ENCODE measurements around the gene SOX10. TPM values are rescaled to one million over a fixed set of nuclear protein-coding genes. Genes with fewer than 3 reads are reported as not detected.

Gene SOX10
- polyA plus RNA-seq, 1 donor from 2014 or later, result not detected

DNA sequence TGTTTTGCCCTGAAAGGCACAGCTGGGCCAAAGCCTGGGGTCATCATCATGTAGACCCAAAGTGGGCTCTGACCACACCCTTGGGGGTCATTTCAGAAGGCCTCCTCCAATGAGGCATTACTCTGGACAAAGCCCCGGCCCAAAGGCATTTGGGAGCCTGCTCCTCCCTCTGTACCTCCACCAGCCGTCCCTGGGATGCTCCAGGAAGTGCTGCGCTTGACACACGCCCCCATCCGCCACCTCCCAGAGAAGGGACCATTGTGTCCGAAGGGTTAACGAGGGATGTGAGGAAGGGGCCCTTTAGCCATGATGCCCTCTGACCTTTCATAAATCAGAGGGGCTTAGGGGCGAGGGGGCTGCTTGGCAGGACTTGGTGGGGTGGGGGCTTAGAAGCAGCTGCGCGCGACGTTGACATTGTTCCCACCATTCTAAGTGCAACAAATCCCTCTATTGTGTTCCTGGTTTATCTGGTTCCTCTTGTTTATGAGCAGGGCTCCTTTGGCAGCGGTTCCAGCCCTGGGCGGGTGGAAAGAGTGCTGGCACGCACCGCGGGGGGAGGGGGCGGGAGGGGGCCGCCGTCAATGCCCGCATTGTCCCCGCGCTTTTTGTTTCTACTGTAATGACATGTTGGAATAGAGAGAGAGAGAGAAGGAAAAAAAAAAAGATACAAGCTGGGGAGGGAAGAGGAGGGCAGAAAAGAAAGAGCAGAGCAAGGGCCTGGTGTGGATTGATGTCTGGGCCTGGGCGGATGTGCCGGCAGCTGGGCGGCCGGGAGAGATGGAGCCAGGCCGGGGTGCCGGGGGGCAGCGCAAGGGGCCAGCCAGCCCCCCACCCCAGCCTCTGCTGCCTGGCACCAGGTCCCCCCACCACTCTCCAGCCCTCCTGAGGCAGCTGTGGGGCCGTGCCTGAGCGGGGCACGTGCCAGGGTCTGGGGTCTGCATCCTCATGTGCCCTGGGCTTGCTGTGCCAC is 32.1 kb upstream of the SOX10 start:
- H3K79me2 ChIP-seq (replicated peaks; ENCODE audit: insufficient read depth, low read length), result no peaks in the 10 kb centered on the region
- H3K36me3 ChIP-seq (ENCODE audit: insufficient read depth, low read length), result no peaks in the 10 kb centered on the region
- H3K4me2 ChIP-seq (ENCODE audit: low read length), result no peak overlapping the region
- H3K4me3 ChIP-seq (ENCODE audit: low read length), result no peak overlapping the region
- no peaks in the 10 kb centered on the region for H3K27me3 ChIP-seq (ENCODE audit: insufficient read depth, low read depth, low read length)
- no peak overlapping the region for H3K9ac ChIP-seq (ENCODE audit: low read length)
- H3F3A ChIP-seq (ENCODE audit: insufficient read depth, low read length, poor library complexity, severe bottlenecking), result no peaks in the 10 kb centered on the region
- no peak overlapping the region for H2AFZ ChIP-seq (ENCODE audit: low read depth, low read length)
- no peak for TF ChIP-seq EZH2 (IDR thresholded peaks at IDR 0.05; ENCODE audit: borderline replicate concordance, insufficient read depth, low read length, poor library complexity, severe bottlenecking)
- no peak for TF ChIP-seq TAF1 (IDR thresholded peaks at IDR 0.05; ENCODE audit: low read depth)
- no peak for TF ChIP-seq POLR2AphosphoS5 (IDR thresholded peaks at IDR 0.05)
- TF ChIP-seq EP300 (conservative IDR thresholded peaks at IDR 0.05; ENCODE audit: poor library complexity, severe bottlenecking), result no peak
- TF ChIP-seq, protein P1, sequence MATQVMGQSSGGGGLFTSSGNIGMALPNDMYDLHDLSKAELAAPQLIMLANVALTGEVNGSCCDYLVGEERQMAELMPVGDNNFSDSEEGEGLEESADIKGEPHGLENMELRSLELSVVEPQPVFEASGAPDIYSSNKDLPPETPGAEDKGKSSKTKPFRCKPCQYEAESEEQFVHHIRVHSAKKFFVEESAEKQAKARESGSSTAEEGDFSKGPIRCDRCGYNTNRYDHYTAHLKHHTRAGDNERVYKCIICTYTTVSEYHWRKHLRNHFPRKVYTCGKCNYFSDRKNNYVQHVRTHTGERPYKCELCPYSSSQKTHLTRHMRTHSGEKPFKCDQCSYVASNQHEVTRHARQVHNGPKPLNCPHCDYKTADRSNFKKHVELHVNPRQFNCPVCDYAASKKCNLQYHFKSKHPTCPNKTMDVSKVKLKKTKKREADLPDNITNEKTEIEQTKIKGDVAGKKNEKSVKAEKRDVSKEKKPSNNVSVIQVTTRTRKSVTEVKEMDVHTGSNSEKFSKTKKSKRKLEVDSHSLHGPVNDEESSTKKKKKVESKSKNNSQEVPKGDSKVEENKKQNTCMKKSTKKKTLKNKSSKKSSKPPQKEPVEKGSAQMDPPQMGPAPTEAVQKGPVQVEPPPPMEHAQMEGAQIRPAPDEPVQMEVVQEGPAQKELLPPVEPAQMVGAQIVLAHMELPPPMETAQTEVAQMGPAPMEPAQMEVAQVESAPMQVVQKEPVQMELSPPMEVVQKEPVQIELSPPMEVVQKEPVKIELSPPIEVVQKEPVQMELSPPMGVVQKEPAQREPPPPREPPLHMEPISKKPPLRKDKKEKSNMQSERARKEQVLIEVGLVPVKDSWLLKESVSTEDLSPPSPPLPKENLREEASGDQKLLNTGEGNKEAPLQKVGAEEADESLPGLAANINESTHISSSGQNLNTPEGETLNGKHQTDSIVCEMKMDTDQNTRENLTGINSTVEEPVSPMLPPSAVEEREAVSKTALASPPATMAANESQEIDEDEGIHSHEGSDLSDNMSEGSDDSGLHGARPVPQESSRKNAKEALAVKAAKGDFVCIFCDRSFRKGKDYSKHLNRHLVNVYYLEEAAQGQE (IDR thresholded peaks at IDR 0.05; ENCODE audit: borderline replicate concordance), result no peak
- TF ChIP-seq, protein P2, sequence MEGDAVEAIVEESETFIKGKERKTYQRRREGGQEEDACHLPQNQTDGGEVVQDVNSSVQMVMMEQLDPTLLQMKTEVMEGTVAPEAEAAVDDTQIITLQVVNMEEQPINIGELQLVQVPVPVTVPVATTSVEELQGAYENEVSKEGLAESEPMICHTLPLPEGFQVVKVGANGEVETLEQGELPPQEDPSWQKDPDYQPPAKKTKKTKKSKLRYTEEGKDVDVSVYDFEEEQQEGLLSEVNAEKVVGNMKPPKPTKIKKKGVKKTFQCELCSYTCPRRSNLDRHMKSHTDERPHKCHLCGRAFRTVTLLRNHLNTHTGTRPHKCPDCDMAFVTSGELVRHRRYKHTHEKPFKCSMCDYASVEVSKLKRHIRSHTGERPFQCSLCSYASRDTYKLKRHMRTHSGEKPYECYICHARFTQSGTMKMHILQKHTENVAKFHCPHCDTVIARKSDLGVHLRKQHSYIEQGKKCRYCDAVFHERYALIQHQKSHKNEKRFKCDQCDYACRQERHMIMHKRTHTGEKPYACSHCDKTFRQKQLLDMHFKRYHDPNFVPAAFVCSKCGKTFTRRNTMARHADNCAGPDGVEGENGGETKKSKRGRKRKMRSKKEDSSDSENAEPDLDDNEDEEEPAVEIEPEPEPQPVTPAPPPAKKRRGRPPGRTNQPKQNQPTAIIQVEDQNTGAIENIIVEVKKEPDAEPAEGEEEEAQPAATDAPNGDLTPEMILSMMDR (IDR thresholded peaks at IDR 0.05; ENCODE audit: poor library complexity, severe bottlenecking), result no peak
- no peak for TF ChIP-seq RAD21 (conservative IDR thresholded peaks at IDR 0.05)
- no peak for TF ChIP-seq SMC3 (conservative IDR thresholded peaks at IDR 0.05; ENCODE audit: poor library complexity)
- TF ChIP-seq MXI1 (conservative IDR thresholded peaks at IDR 0.05; ENCODE audit: poor library complexity, severe bottlenecking), result no peak
- H3K27ac ChIP-seq (ENCODE audit: low read length), result no peak overlapping the region
- no peaks in the 10 kb centered on the region for H4K20me1 ChIP-seq (ENCODE audit: insufficient read depth)
- H3K9me2 ChIP-seq (ENCODE audit: insufficient read depth, low read length), result no peaks in the 10 kb centered on the region
- no peaks in the 10 kb centered on the region for H3K9me3 ChIP-seq (ENCODE audit: low read length)

DNA sequence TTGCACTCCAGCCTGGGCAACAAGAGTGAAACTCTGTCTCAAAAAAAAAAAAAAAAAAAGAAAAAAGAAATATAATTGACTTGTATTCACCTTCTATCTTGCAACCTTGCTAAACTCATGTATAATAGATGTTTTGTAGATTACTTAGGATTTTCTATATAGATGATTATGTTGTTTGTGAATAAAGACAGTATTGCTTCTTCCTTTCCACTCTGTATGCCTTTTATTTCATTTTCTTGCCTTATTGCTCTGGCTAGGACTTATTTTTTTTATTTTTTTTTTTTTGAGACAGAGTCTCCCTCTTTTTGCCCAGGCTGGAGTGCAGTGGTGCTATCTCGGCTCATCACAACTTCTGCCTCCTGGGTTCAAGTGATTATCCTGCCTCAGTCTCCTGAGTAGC is 29.7 kb upstream of the SOX10 start:
- TF ChIP-seq POLR2AphosphoS5 (IDR thresholded peaks at IDR 0.05) (no peak), EP300 (conservative IDR thresholded peaks at IDR 0.05; ENCODE audit: poor library complexity, severe bottlenecking) (no peak), SMC3 (conservative IDR thresholded peaks at IDR 0.05; ENCODE audit: poor library complexity) (no peak), EZH2 (IDR thresholded peaks at IDR 0.05; ENCODE audit: borderline replicate concordance, insufficient read depth, low read length, poor library complexity, severe bottlenecking) (no peak), MXI1 (conservative IDR thresholded peaks at IDR 0.05; ENCODE audit: poor library complexity, severe bottlenecking) (no peak), TAF1 (IDR thresholded peaks at IDR 0.05; ENCODE audit: low read depth) (no peak), RAD21 (conservative IDR thresholded peaks at IDR 0.05) (no peak)
- TF ChIP-seq, protein P2 (IDR thresholded peaks at IDR 0.05; ENCODE audit: poor library complexity, severe bottlenecking), result no peak
- TF ChIP-seq, protein P1 (IDR thresholded peaks at IDR 0.05; ENCODE audit: borderline replicate concordance), result no peak
- H3K9me3 ChIP-seq (ENCODE audit: low read length), result no peaks in the 10 kb centered on the region
- no peaks in the 10 kb centered on the region for H3F3A ChIP-seq (ENCODE audit: insufficient read depth, low read length, poor library complexity, severe bottlenecking)
- H3K27ac ChIP-seq (ENCODE audit: low read length), result no peak overlapping the region
- no peaks in the 10 kb centered on the region for H3K36me3 ChIP-seq (ENCODE audit: insufficient read depth, low read length)
- H2AFZ ChIP-seq (ENCODE audit: low read depth, low read length), result no peak overlapping the region
- H3K4me2 ChIP-seq (ENCODE audit: low read length), result no peak overlapping the region
- H3K79me2 ChIP-seq (replicated peaks; ENCODE audit: insufficient read depth, low read length), result no peaks in the 10 kb centered on the region
- H4K20me1 ChIP-seq (ENCODE audit: insufficient read depth), result no peaks in the 10 kb centered on the region
- no peaks in the 10 kb centered on the region for H3K9me2 ChIP-seq (ENCODE audit: insufficient read depth, low read length)
- H3K4me3 ChIP-seq (ENCODE audit: low read length), result no peak overlapping the region
- no peak overlapping the region for H3K9ac ChIP-seq (ENCODE audit: low read length)
- H3K27me3 ChIP-seq (ENCODE audit: insufficient read depth, low read depth, low read length), result no peaks in the 10 kb centered on the region

Measured in neural cell (in vitro differentiated cells).